Smooth muscle cell (in vitro differentiated cells): ENCODE results near the gene NOLC1. TPM values are rescaled to one million over a fixed set of nuclear protein-coding genes. Genes with fewer than 3 reads are reported as not detected.

Source experiments
- DNase-seq: peaks from one replicate; lab custom pipeline; 2025; ENCODE audit not compliant: unreplicated experiment; lab: John Stamatoyannopoulos, UW
- H2AFZ ChIP-seq: fragments of 200-600 bp; sonication (generic); 2 replicates; pipeline ENCODE4 v1.6.0; 2016; ENCODE audit warnings: antibody characterized with exemption, low read depth, mild to moderate bottlenecking
- H3F3A ChIP-seq: fragments of 200-600 bp; sonication (generic); 2 replicates; pipeline ENCODE4 v1.6.0; 2017; ENCODE audit warnings: antibody characterized with exemption, low read depth
- H3K27ac ChIP-seq: fragments of 200-600 bp; sonication (generic); 2 replicates; pipeline ENCODE4 v1.5.1; 2016; ENCODE audit warnings: low read depth, mild to moderate bottlenecking
- H3K27me3 ChIP-seq: fragments of 200-600 bp; sonication (generic); 2 replicates; pipeline ENCODE4 v1.6.1; 2016; ENCODE audit warnings: low read depth, mild to moderate bottlenecking
- H3K36me3 ChIP-seq: fragments of 200-600 bp; sonication (generic); 2 replicates; pipeline ENCODE4 v1.5.1; 2016; ENCODE audit warnings: low read depth
- H3K4me1 ChIP-seq: fragments of 200-600 bp; sonication (generic); 2 replicates; pipeline ENCODE4 v1.5.1; 2016; ENCODE audit warnings: low read depth
- H3K4me2 ChIP-seq: fragments of 200-600 bp; sonication (generic); 2 replicates; pipeline ENCODE4 v1.6.0; 2016; ENCODE audit warnings: mild to moderate bottlenecking
- H3K4me3 ChIP-seq: fragments of 200-600 bp; sonication (generic); 2 replicates; pipeline ENCODE4 v1.5.1; 2016; ENCODE audit warnings: mild to moderate bottlenecking
- H3K79me2 ChIP-seq: fragments of 200-600 bp; sonication (generic); 2 replicates; pipeline ENCODE4 v1.6.0; 2016; ENCODE audit warnings: low read depth, mild to moderate bottlenecking
- H3K9ac ChIP-seq: fragments of 200-600 bp; sonication (generic); 2 replicates; pipeline ENCODE4 v1.6.0; 2016; ENCODE audit warnings: low read depth
- H3K9me3 ChIP-seq: fragments of 200-600 bp; sonication (generic); replicated peaks from 2 replicates; pipeline ENCODE4 v1.5.1; 2016; ENCODE audit warnings: low read depth
- H4K20me1 ChIP-seq: fragments of 200-600 bp; sonication (generic); 2 replicates; pipeline ENCODE4 v1.6.0; 2016; ENCODE audit warnings: low read depth
- CTCF ChIP-seq: fragments of 200-600 bp; sonication (generic); IDR thresholded peaks from 2 replicates; pipeline ENCODE4 v1.5.1; 2017; ENCODE audit warnings: borderline replicate concordance, mild to moderate bottlenecking, antibody characterized with exemption; ENCODE audit not compliant: insufficient read depth, poor library complexity, severe bottlenecking
- WGBS: methylation state at CpG from one replicate; pipeline ENCODE4 v1.1.7; 2016; ENCODE audit warnings: low lambda C conversion rate; 5-methylcytosine and 5-hydroxymethylcytosine counted together
- polyA plus RNA-seq: library from polyadenylated mRNA; unstranded; fragments of >200 nt; fragmentation: Nextera tagmentation; extraction: Ambion mirVana; gene quantifications from 2 replicates; pipeline ENCODE4 v1.2.1, GENCODE V29; 2016
- total RNA-seq: library from RNA; depleted of rRNA; stranded (reverse); fragments of >200 nt; gene quantifications from 2 replicates; pipeline ENCODE4 v1.2.3, GENCODE V29; 2014

The NOLC1 gene
- total RNA-seq (41.2 and 50.5 TPM in 2 replicates), polyA plus RNA-seq (44.4 and 46.6 TPM in 2 replicates)

- Histone ChIP-seq H3K9me3 (no peaks in the 10 kb centered on the region), H3K9ac (peak within 1 kb of the TSS; percentile 94), H3K27ac (peak within 1 kb of the TSS; percentile 97), H4K20me1 (peaks cover 63% of the 10 kb centered on the region), H2AFZ (peak within 1 kb of the TSS; percentile 11), H3K79me2 (peaks cover 51% of the 10 kb centered on the region), H3K36me3 (peaks cover 8% of the 10 kb centered on the region), H3K27me3 (no peaks in the 10 kb centered on the region), H3K4me3 (peak within 1 kb of the TSS; percentile 86), H3K4me2 (peak within 1 kb of the TSS; percentile 93), H3K4me1 (peaks cover 5% of the 10 kb centered on the region), H3F3A (peaks cover 37% of the 10 kb centered on the region)
- 3% methylated on average over 59 of the region's 59 CpGs for WGBS
- TF ChIP-seq CTCF = no peak
- peak; percentile 95 for DNase-seq
Observed at GRCh38 chr10:102151774-102152544, at the start of gene NOLC1. NOLC1 (plus strand) TSS chr10:102152389; CDS start chr10:102152411, 22 bp downstream.

GRCh38 chr10:102102421-102102820 lies 49.8 kb upstream of the NOLC1 start:
- H4K20me1 ChIP-seq = peaks cover 15% of the 10 kb centered on the region
- H3K9ac ChIP-seq = no peak overlapping the region
- no peaks in the 10 kb centered on the region for H3F3A ChIP-seq
- 89% methylated on average over 1 of the region's 1 CpG for whole genome bisulfite sequencing
- H3K79me2 ChIP-seq = no peaks in the 10 kb centered on the region
- H3K9me3 ChIP-seq = no peaks in the 10 kb centered on the region
- H3K4me1 ChIP-seq = no peaks in the 10 kb centered on the region
- H3K27me3 ChIP-seq = no peaks in the 10 kb centered on the region
- no peaks in the 10 kb centered on the region for H3K36me3 ChIP-seq
- TF ChIP-seq CTCF = no peak
- no peak overlapping the region for H3K27ac ChIP-seq
- no peak overlapping the region for H2AFZ ChIP-seq
- no peak for DNase-seq
- no peak overlapping the region for H3K4me3 ChIP-seq
- H3K4me2 ChIP-seq = no peak overlapping the region

GRCh38 chr10:102106998-102107397 lies 45.2 kb upstream of the NOLC1 start:
- 94% methylated on average over 2 of the region's 2 CpGs for WGBS
- H3F3A ChIP-seq = no peaks in the 10 kb centered on the region
- no peaks in the 10 kb centered on the region for H3K9me3 ChIP-seq
- peaks cover 3% of the 10 kb centered on the region for H3K36me3 ChIP-seq
- no peak for DNase-seq
- H4K20me1 ChIP-seq = peaks cover 61% of the 10 kb centered on the region
- H3K4me3 ChIP-seq = no peak overlapping the region
- H3K27ac ChIP-seq = no peak overlapping the region
- H3K9ac ChIP-seq = no peak overlapping the region
- H3K4me2 ChIP-seq = no peak overlapping the region
- no peaks in the 10 kb centered on the region for H3K27me3 ChIP-seq
- H2AFZ ChIP-seq = no peak overlapping the region
- peaks cover 7% of the 10 kb centered on the region for H3K79me2 ChIP-seq
- no peak for TF ChIP-seq CTCF
- no peaks in the 10 kb centered on the region for H3K4me1 ChIP-seq
